ENCODE data around the gene ATG4D.

Gene ATG4D

DNA sequence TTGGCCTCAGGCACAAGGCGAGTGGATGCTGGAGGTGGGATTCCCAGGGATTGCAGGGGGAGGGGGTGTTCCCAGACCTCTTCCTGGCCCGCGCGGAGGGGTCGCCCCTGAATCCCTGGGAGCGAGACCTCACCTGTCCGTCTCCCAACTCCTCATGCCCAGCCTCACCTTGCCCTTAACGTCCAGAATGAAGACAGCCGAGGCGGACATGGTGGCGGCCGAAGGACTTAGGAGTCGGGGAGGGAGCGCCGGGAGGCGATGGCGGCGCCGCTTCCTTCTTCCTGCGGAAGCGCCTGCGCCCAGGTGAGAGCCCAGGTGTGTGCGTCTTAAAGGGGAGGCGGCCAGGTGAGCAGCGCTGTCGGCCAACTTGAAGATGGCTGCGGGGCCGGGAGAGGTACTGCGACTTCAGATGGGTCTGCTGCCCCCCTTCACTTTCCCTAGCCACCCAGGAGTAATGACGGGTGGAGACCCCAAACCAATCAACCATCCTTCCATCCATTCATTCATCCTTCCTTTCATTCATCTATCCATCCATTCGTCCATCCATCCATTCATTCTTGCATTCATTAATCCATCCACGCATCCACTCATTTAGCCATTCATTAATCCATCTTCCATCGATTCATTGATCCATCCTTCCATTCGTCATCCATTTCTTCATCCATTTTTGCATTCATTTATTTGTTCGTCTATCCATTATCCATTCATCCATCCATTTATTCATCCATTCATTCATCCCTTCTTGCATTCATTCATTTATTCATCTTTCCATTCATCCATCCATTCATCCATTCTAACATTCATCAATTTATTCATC lies 43.5 kb downstream of the ATG4D start, which contains the start of gene AP1M2:
TSS of gene AP1M2 (minus strand) at position 291 of the 817 bp plus-strand sequence. CDS start at position 210, 81 bp downstream.
- H3K27ac ChIP-seq (ENCODE audit: low read length): no peak within 1 kb of the TSS
- H3K27me3 ChIP-seq (ENCODE audit: low read depth, low read length): peaks cover 12% of the 10 kb centered on the region
- no peaks in the 10 kb centered on the region for H3K9me3 ChIP-seq (ENCODE audit: control insufficient read depth in 1 of 2, low read length in 2 of 2)
- H3K4me1 ChIP-seq (ENCODE audit: control insufficient read depth in 1 of 2, insufficient read depth in 2 of 2, low read length in 2 of 2): no peaks in the 10 kb centered on the region
- no peaks in the 10 kb centered on the region for H3K36me3 ChIP-seq (ENCODE audit: control insufficient read depth in 1 of 2, insufficient read depth in 2 of 2, low read length in 2 of 2)
- H3K4me3 ChIP-seq (ENCODE audit: low read depth in 1 of 2, low read length in 2 of 2): peak within 1 kb of the TSS in 1 of 2 donors; percentile 56

DNA sequence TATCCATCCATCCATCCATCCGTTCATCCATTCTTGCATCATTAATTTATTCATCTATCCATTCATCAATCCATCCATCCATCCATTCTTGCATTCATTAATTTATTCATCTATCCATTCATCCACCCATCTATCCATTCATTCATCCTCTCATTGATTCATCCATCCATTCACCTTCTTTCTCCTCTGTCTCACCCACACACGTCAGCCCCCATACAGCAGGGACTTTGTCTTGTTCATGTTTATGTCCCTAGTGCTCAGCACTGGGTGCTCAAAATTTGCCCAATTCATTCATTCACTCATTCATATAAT lies 44.1 kb downstream of the ATG4D start:
- Histone ChIP-seq H3K4me1 (ENCODE audit: control insufficient read depth in 1 of 2, insufficient read depth in 2 of 2, low read length in 2 of 2) (no peaks in the 10 kb centered on the region), H3K27ac (ENCODE audit: low read length) (no peak overlapping the region), H3K4me3 (ENCODE audit: low read depth in 1 of 2, low read length in 2 of 2) (no peak overlapping the region), H3K27me3 (ENCODE audit: low read depth, low read length) (peaks cover 12% of the 10 kb centered on the region), H3K36me3 (ENCODE audit: control insufficient read depth in 1 of 2, insufficient read depth in 2 of 2, low read length in 2 of 2) (no peaks in the 10 kb centered on the region), H3K9me3 (ENCODE audit: control insufficient read depth in 1 of 2, low read length in 2 of 2) (no peaks in the 10 kb centered on the region)

DNA sequence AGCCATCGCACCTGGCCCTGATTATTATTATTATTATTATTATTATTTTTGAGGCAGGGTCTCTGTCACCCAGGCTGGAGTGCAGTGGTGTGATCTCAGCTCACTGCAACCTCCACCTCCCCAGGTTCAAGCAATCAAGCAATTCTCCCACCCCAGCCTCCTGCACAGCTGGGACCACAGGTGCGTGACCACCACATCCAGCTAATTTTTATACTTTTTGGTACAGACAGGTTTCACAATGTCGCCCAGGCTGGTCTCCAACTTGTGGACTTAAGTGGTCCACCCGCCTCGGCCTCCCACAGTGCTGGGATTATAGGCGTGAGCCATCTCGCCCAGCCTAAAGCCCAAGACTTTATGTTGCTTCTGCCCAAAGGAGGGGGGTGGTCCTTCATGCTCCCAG lies 49.4 kb downstream of the ATG4D start:
- no peak overlapping the region for H3K27ac ChIP-seq (ENCODE audit: low read length)
- no peaks in the 10 kb centered on the region for H3K36me3 ChIP-seq (ENCODE audit: control insufficient read depth in 1 of 2, insufficient read depth in 2 of 2, low read length in 2 of 2)
- H3K4me3 ChIP-seq (ENCODE audit: low read depth in 1 of 2, low read length in 2 of 2): no peak overlapping the region
- H3K27me3 ChIP-seq (ENCODE audit: low read depth, low read length): no peaks in the 10 kb centered on the region
- H3K9me3 ChIP-seq (ENCODE audit: control insufficient read depth in 1 of 2, low read length in 2 of 2): no peaks in the 10 kb centered on the region
- H3K4me1 ChIP-seq (ENCODE audit: control insufficient read depth in 1 of 2, insufficient read depth in 2 of 2, low read length in 2 of 2): peaks cover 0 to 5% of the 10 kb centered on the region in 2 donors

DNA sequence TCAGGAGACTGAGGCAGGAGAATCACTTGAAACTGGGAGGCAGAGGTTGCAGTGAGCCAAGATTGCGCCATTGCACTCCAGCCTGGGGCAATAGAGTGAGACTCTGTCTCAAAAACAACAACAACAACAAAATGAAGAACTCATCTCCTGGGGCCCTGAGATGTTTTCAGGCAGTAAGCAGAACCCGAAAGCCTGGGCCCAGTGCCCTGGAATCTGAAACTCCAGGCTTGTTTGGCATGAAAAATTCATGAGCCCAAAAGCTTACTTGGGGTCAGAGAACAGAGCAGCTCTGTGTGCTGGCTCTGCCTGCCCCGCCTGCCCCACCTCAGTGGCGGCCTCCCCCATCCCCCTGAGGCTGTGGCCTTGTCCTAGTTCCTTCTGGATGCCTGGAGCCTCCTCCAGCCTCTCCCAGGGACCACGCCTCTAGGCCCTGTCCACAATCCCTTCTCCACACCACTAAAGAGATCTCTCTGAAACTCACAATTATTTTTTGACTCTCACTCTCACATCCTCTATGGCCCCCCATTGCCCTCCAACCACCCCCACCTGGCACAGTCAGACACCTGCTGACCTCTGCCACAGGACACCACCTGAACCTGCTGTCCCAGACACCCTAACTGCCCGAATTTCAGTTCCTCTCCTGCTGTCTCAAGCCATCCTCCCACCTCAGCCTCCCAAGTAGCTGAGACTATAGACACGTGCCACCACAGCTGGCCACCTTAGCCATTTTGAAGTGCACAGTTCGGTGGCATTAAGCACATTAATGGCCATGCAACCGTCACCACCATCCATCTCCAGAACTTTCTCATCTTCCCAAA lies 50.3 kb downstream of the ATG4D start:
- H3K4me1 ChIP-seq (ENCODE audit: control insufficient read depth in 1 of 2, insufficient read depth in 2 of 2, low read length in 2 of 2): peaks cover 0 to 5% of the 10 kb centered on the region in 2 donors
- no peaks in the 10 kb centered on the region for H3K36me3 ChIP-seq (ENCODE audit: control insufficient read depth in 1 of 2, insufficient read depth in 2 of 2, low read length in 2 of 2)
- no peak overlapping the region for H3K27ac ChIP-seq (ENCODE audit: low read length)
- no peaks in the 10 kb centered on the region for H3K27me3 ChIP-seq (ENCODE audit: low read depth, low read length)
- no peak overlapping the region for H3K4me3 ChIP-seq (ENCODE audit: low read depth in 1 of 2, low read length in 2 of 2)
- H3K9me3 ChIP-seq (ENCODE audit: control insufficient read depth in 1 of 2, low read length in 2 of 2): no peaks in the 10 kb centered on the region

DNA sequence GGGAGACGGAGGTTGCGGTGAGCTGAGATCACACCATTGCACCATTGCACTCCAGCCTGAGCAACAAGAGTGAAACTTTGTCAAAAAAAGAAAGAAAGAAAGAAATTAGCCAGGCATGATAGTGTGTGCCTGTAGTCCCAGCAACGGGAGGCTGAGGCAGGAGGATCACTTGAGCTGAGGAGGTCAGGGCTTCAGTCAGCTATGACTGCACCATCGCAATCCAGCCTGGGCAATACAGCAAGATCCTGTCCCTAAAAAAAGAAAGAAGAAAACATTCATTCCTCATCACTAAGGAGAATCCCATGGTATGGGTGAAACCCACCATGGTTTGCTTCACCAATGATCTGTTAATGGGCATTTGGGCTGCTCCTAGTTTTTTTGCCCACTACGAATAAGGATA lies 56.4 kb downstream of the ATG4D start:
- H3K27me3 ChIP-seq (ENCODE audit: low read depth, low read length): no peaks in the 10 kb centered on the region
- H3K4me3 ChIP-seq (ENCODE audit: low read depth in 1 of 2, low read length in 2 of 2): no peak overlapping the region
- no peaks in the 10 kb centered on the region for H3K9me3 ChIP-seq (ENCODE audit: control insufficient read depth in 1 of 2, low read length in 2 of 2)
- H3K36me3 ChIP-seq (ENCODE audit: control insufficient read depth in 1 of 2, insufficient read depth in 2 of 2, low read length in 2 of 2): peaks cover 0 to 9% of the 10 kb centered on the region in 2 donors
- peaks cover 0 to 16% of the 10 kb centered on the region in 2 donors for H3K4me1 ChIP-seq (ENCODE audit: control insufficient read depth in 1 of 2, insufficient read depth in 2 of 2, low read length in 2 of 2)
- no peak overlapping the region for H3K27ac ChIP-seq (ENCODE audit: low read length)

DNA sequence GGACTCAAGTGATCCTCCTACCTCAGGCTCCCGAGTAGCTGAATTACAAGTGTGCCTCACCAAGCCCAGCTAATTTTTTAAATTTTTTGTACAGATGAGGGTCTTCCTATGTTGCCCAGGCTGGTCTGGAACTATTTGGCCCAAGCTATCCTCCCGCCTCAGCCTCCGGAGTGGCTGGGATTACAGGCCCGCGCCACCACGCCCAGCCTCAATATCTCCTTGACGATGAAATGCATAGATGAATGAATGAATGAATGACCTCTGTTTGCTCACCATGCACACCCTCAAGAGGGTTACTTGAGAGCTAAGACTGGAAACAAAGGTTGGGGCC lies 58.3 kb downstream of the ATG4D start:
- Histone ChIP-seq H3K4me3 (ENCODE audit: low read depth in 1 of 2, low read length in 2 of 2) (peak overlapping the region in 1 of 2 donors; percentile 92), H3K27ac (ENCODE audit: low read length) (no peak overlapping the region), H3K27me3 (ENCODE audit: low read depth, low read length) (no peaks in the 10 kb centered on the region), H3K9me3 (ENCODE audit: control insufficient read depth in 1 of 2, low read length in 2 of 2) (no peaks in the 10 kb centered on the region), H3K4me1 (ENCODE audit: control insufficient read depth in 1 of 2, insufficient read depth in 2 of 2, low read length in 2 of 2) (peaks cover 0 to 16% of the 10 kb centered on the region in 2 donors), H3K36me3 (ENCODE audit: control insufficient read depth in 1 of 2, insufficient read depth in 2 of 2, low read length in 2 of 2) (peaks cover 0 to 9% of the 10 kb centered on the region in 2 donors)

DNA sequence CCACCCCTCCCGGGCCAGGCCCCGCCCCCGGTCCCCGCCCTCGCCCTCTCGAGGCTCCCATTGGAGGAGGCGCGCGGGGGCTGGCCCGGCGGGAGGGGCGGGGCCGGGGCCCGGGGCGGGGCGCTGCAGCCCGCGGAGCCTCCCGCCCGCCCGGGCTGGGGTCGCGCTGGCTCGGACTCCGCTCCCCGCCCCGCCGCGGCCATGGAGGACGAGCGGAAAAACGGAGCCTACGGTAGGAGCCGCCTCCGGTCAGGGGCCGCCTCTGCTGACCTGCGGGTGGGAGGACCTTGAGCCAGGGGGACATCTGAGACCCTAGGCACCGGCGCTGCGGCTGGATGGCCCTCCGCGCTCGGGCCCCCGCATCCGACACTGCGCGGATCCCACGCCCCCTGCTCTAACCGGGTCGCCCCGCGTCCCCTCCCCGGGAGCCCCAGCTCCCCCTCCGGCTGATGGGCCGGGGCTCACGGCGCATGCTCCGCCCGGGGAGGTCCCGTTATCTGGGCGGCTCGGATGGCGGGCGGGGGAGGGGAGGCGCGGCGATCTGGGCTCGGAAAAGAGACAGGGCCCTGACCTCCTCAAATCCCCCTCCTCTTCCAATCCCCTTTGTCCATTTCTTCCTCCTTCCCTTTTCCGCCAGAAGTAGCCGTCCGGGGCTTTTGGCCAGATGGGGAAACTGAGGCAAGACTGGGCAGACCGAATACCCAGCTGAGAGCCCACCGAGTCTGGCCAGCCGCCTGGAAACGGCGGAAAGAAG lies 58.8 kb downstream of the ATG4D start:
- H3K4me3 ChIP-seq (ENCODE audit: low read depth in 1 of 2, low read length in 2 of 2): peak overlapping the region; percentile 78 to 92
- H3K36me3 ChIP-seq (ENCODE audit: control insufficient read depth in 1 of 2, insufficient read depth in 2 of 2, low read length in 2 of 2): peaks cover 0 to 9% of the 10 kb centered on the region in 2 donors
- H3K4me1 ChIP-seq (ENCODE audit: control insufficient read depth in 1 of 2, insufficient read depth in 2 of 2, low read length in 2 of 2): peaks cover 0 to 16% of the 10 kb centered on the region in 2 donors
- H3K9me3 ChIP-seq (ENCODE audit: control insufficient read depth in 1 of 2, low read length in 2 of 2): no peaks in the 10 kb centered on the region
- H3K27ac ChIP-seq (ENCODE audit: low read length): peak overlapping the region; percentile 83
- H3K27me3 ChIP-seq (ENCODE audit: low read depth, low read length): no peaks in the 10 kb centered on the region

Data from muscle layer of duodenum (tissue), 2 donors.